K562 (cell line): ENCODE results near the gene PCDH9. TPM values are rescaled to one million over a fixed set of nuclear protein-coding genes. Genes with fewer than 3 reads are reported as not detected.

ENCODE experiments used
- ATAC-seq: fragments of 200-7000 bp; cut with Tn5 transposase; 3 replicates; pipeline ENCODE4 v1.9.1; 2020; ENCODE audit warnings: moderate library complexity
- BruUV-seq: library from RNA; stranded (reverse); fragments of 400-500 nt; replicated peaks from 2 replicates; lab custom pipeline; 2021; lab: Mats Ljungman, UMichigan
- CTCF ChIA-PET: fragments of 300-600 bp; formaldehyde crosslinking; extraction: SDS; loops from one replicate; lab custom pipeline; 2021; ENCODE audit warnings: low intra/inter-chr PET ratio; lab: Yijun Ruan, JAX
- POLR2A ChIA-PET: fragments of 300-600, 350-650 bp; sonication (Branson Sonifier 250); formaldehyde crosslinking; extraction: SDS; loops from one replicate; lab custom pipeline; 2021; ENCODE audit warnings: antibody characterized with exemption, inconsistent platforms; lab: Yijun Ruan, JAX
- DNase-seq, 4 experiments: peaks; one replicate each; pipeline versions ENCODE4 v3.0.0 to v3.0.0-alpha.2; 2011 to 2018; ENCODE audit warnings: low spot score in 3 of 4, mixed read lengths in 3 of 4; ENCODE audit errors: extremely low read depth in 1 of 4
- FAIRE-seq: peaks from 2 replicates; lab custom pipeline; 2011; peaks lifted over from hg19 to GRCh38; lab: Jason Lieb, UNC
- H2AFZ ChIP-seq: 2 replicates; pipeline ENCODE4 v1.6.0; 2011; ENCODE audit warnings: low read depth, low read length, control low read depth, inconsistent platforms
- H3K27ac ChIP-seq: fragments of 200-600 bp; 3 replicates; pipeline ENCODE4 v1.8.0; 2011; ENCODE audit warnings: low read depth, mild to moderate bottlenecking, control low read depth, inconsistent platforms, low read length, moderate library complexity, mixed read lengths; ENCODE audit errors: extremely low read depth
- H3K27me3 ChIP-seq, 2 experiments: fragments of 300-600 bp in 1 of 2; 2 replicates in 1 of 2; 3 replicates in 1 of 2; pipeline versions ENCODE4 v1.6.0 to v1.8.0; 2011; ENCODE audit warnings: inconsistent platforms in 2 of 2, low read length in 2 of 2, mild to moderate bottlenecking in 1 of 2, mixed read lengths in 1 of 2, moderate library complexity in 1 of 2; ENCODE audit not compliant: control insufficient read depth in 2 of 2, insufficient read depth in 2 of 2
- H3K36me3 ChIP-seq: fragments of 300-600 bp; 3 replicates; pipeline ENCODE4 v1.8.0; 2011; ENCODE audit warnings: mild to moderate bottlenecking, low read length, inconsistent platforms; ENCODE audit not compliant: control insufficient read depth, insufficient read depth
- H3K4me1 ChIP-seq, 2 experiments: fragments of 200-600 bp in 1 of 2; replicated peaks in 1 of 2; 2 replicates in 1 of 2; 3 replicates in 1 of 2; pipeline versions ENCODE4 v1.5.1 to v1.8.0; 2011; ENCODE audit warnings: inconsistent platforms in 2 of 2, low read length in 2 of 2, mild to moderate bottlenecking in 1 of 2, mixed read lengths in 1 of 2, moderate library complexity in 1 of 2; ENCODE audit not compliant: control insufficient read depth in 2 of 2, insufficient read depth in 2 of 2
- H3K4me2 ChIP-seq: 2 replicates; pipeline ENCODE4 v1.6.1; 2011; ENCODE audit warnings: low read length, control low read depth, inconsistent platforms, mixed read lengths; ENCODE audit not compliant: insufficient read depth
- H3K4me3 ChIP-seq: fragments of 200-600 bp; sonication (generic), shearing (Covaris generic); 2 replicates; pipeline ENCODE4 v1.5.1; 2016; ENCODE audit warnings: control low read depth, inconsistent platforms
- H3K79me2 ChIP-seq: fragments of 200-600 bp; 3 replicates; pipeline ENCODE4 v1.8.0; 2011; ENCODE audit warnings: low read length, inconsistent platforms; ENCODE audit not compliant: control insufficient read depth, insufficient read depth
- H3K9ac ChIP-seq, 2 experiments: 2 replicates each; pipeline versions ENCODE4 v1.6.0 to v1.6.1; 2011; ENCODE audit warnings: low read depth in 2 of 2, low read length in 2 of 2, control low read depth in 1 of 2, inconsistent platforms in 1 of 2, mild to moderate bottlenecking in 1 of 2, mixed read lengths in 1 of 2; ENCODE audit not compliant: insufficient read depth in 1 of 2
- H3K9me1 ChIP-seq: one replicate; pipeline ENCODE4 v1.6.0; 2011; ENCODE audit warnings: inconsistent platforms, mild to moderate bottlenecking, low read length, moderate library complexity; ENCODE audit not compliant: control insufficient read depth, insufficient read depth
- H3K9me3 ChIP-seq: replicated peaks from 2 replicates; pipeline ENCODE4 v1.5.1; 2011; ENCODE audit warnings: low read depth, low read length, inconsistent platforms; ENCODE audit not compliant: control insufficient read depth, insufficient read depth
- H4K20me1 ChIP-seq: replicated peaks from 2 replicates; pipeline ENCODE4 v1.6.1; 2011; ENCODE audit warnings: low read length, inconsistent platforms, mixed read lengths; ENCODE audit not compliant: control insufficient read depth, insufficient read depth
- HMG20A ChIP-seq: fragments of 450-650 bp; formaldehyde crosslinking; conservative IDR thresholded peaks from 2 replicates; pipeline ENCODE4 v1.4.0; 2020; ENCODE audit warnings: mild to moderate bottlenecking, mixed read lengths
- IRF9 ChIP-seq: fragments of 450-650 bp; IDR thresholded peaks from 2 replicates; pipeline ENCODE4 v1.6.1; 2016; ENCODE audit warnings: missing biosample characterization, missing genetic modification characterization
- NR2C2 ChIP-seq, 2 experiments: fragments of 200-800 bp in 1 of 2; sonication (Bioruptor generic) in 1 of 2; sonication (generic) in 1 of 2; formaldehyde crosslinking in 1 of 2; IDR thresholded peaks; 2 replicates each; pipeline versions ENCODE4 v1.6.1 to v1.8.0; 2016 to 2022; ENCODE audit warnings: mild to moderate bottlenecking in 1 of 2, missing compliant biosample characterization in 1 of 2, missing genetic modification characterization in 1 of 2, missing genetic modification reagents in 1 of 2
- RBM15 ChIP-seq: fragments of 200-400 bp; formaldehyde crosslinking; IDR thresholded peaks from 2 replicates; pipeline ENCODE4 v1.6.1; 2018; ENCODE audit warnings: mild to moderate bottlenecking, low read length, moderate library complexity; ENCODE audit not compliant: insufficient read depth
- SIN3A ChIP-seq, 2 experiments: fragments of 150-350 bp in 1 of 2; IDR thresholded peaks; 2 replicates each; pipeline ENCODE4 v1.6.1; 2011 to 2016; ENCODE audit warnings: borderline replicate concordance in 2 of 2, low read depth in 2 of 2, low read length in 2 of 2, mild to moderate bottlenecking in 2 of 2, moderate library complexity in 2 of 2; ENCODE audit not compliant: control insufficient read depth in 1 of 2
- SRSF7 ChIP-seq: fragments of 200-400 bp; formaldehyde crosslinking; optimal IDR thresholded peaks from 2 replicates; pipeline ENCODE3; 2017; ENCODE audit warnings: mild to moderate bottlenecking, low read depth, low read length
- ZNF57 ChIP-seq: fragments of 450-650 bp; formaldehyde crosslinking; IDR thresholded peaks from 2 replicates; pipeline ENCODE4 v1.4.0; 2020; ENCODE audit warnings: mild to moderate bottlenecking, moderate library complexity
- ZNF668 ChIP-seq: fragments of 250-450 bp; sonication (Bioruptor Pico); IDR thresholded peaks from 2 replicates; pipeline ENCODE4 v1.8.0; 2022; ENCODE audit warnings: mild to moderate bottlenecking, inconsistent platforms
- WGBS: fragments of 100-300 bp; shearing (Covaris generic); methylation state at CpG from one replicate; pipeline ENCODE4 v1.1.6; 2016; ENCODE audit warnings: low coverage, mixed read lengths; ENCODE audit not compliant: insufficient coverage; ENCODE audit errors: missing lambda C conversion rate; 5-methylcytosine and 5-hydroxymethylcytosine counted together
- in situ Hi-C: fragments of 300-500 bp; cut with MboI; formaldehyde crosslinking; loops from 4 replicates; pipeline ENCODE4 v1.15.0; 2018; ENCODE audit warnings: inconsistent platforms, mixed read lengths
- intact Hi-C: fragments of 100-400 bp; cut with micrococcal nuclease; formaldehyde crosslinking; loops from 2 replicates; pipeline ENCODE4 v1.14.2; 2022
- polyA plus RNA-seq, 8 experiments: library from polyadenylated mRNA; depleted of rRNA in 4 of 8; stranded (reverse) in 5 of 8; unstranded in 3 of 8; fragments of >200 nt; fragmentation: Nextera tagmentation in 2 of 8; fragmentation: Illumina TruSeq in 1 of 8; extraction: Ambion mirVana in 2 of 8; extraction: Trizol in 1 of 8; gene quantifications; 2 replicates each; pipeline versions ENCODE4 v1.2.1 to v1.2.3, GENCODE V29; 2011 to 2014; ENCODE audit warnings: inconsistent platforms in 1 of 8, missing spikeins in 1 of 8
- total RNA-seq, 7 experiments: library from RNA; depleted of rRNA in 6 of 7; stranded (reverse); fragments of >200 nt in 6 of 7; fragmentation: Illumina TruSeq in 2 of 7; extraction: Trizol in 2 of 7; gene quantifications; 2 replicates each; pipeline versions ENCODE4 v1.2.1 to v1.2.3, GENCODE V29; 2011 to 2021; ENCODE audit warnings: low replicate concordance in 1 of 7

Gene PCDH9
- total and polyA plus RNA-seq, 9 of the 15 experiments (the other 6 are each of a cell fraction or from before 2014, with no cell fraction given): 1.1 to 6.7 (median 4.9) TPM

DNA sequence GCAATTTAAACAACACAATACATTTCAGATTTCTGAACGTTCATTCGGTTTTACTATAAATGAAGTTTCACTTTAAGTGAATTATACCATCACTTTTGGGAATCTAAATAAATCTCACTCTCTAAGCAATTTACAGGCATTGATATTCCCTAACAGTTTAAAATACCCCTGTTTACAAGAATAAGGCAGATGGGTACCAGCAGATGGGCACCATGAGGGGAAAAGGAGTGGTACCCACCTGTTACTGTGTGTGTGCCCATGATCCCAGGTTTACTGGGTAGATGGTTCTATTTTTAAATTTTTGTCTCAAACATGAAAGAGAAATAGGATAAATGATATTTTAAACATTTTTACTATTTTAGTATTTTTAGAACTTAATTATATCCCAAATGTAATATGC, 212.9 kb downstream of the PCDH9 start:
- in situ Hi-C loops (no loop called here), intact Hi-C loops (no loop called here)
- POLR2A ChIA-PET: no interaction called here

More for the DNA sequence above, 212.9 kb downstream of the PCDH9 start:
- no peaks in the 10 kb centered on the region for H4K20me1 ChIP-seq
- no TSS peak for BruUV-seq
- no peaks in the 10 kb centered on the region for H3K27me3 ChIP-seq
- H3K9me1 ChIP-seq: no peaks in the 10 kb centered on the region
- no peak for DNase-seq
- no peaks in the 10 kb centered on the region for H3K9me3 ChIP-seq
- TF ChIP-seq RBM15: no peak
- no peak for TF ChIP-seq NR2C2 (CRISPR knock-in tag; IDR thresholded peaks at IDR 0.05)
- TF ChIP-seq NR2C2 (tag; IDR thresholded peaks at IDR 0.05): no peak
- no peak for TF ChIP-seq HMG20A (CRISPR knock-in tag)
- TF ChIP-seq IRF9 (tag): no peak
- no peak for TF ChIP-seq SIN3A (IDR thresholded peaks at IDR 0.05; ENCODE audit: borderline replicate concordance in 2 of 2, control insufficient read depth in 1 of 2, low read depth in 2 of 2, low read length in 2 of 2)
- TF ChIP-seq ZNF57 (CRISPR knock-in tag): no peak
- no peak for TF ChIP-seq ZNF668 (CRISPR knock-in tag)
- no peak for TF ChIP-seq SRSF7
- TF ChIP-seq, all 486 proteins: peak for 0
- CTCF ChIA-PET: no interaction called here
- H3K4me2 ChIP-seq: no peak overlapping the region
- WGBS: 42% methylated on average over 2 of the region's 2 CpGs
- no peaks in the 10 kb centered on the region for H3K79me2 ChIP-seq
- FAIRE-seq: no peak
- H3K9ac ChIP-seq: no peak overlapping the region
- H2AFZ ChIP-seq: no peak overlapping the region
- no peak overlapping the region for H3K4me3 ChIP-seq
- no peak overlapping the region for H3K27ac ChIP-seq
- no peaks in the 10 kb centered on the region for H3K4me1 ChIP-seq
- no peak for ATAC-seq
- H3K36me3 ChIP-seq: no peaks in the 10 kb centered on the region
